Panc1 (cell line): ENCODE measurements around the gene MBD6. TPM values are rescaled to one million over a fixed set of nuclear protein-coding genes. Genes with fewer than 3 reads are reported as not detected.

Experiments used
- ATAC-seq: fragments of 200-7000 bp; cut with Tn5 transposase; 2 replicates; pipeline ENCODE4 v1.9.1; 2020; ENCODE audit warnings: mild to moderate bottlenecking, moderate library complexity
- Bru-seq: library from RNA; stranded (reverse); fragments of 400-500 nt; gene quantifications from one replicate; lab custom pipeline; 2021; lab: Mats Ljungman, UMichigan
- BruChase-seq, 2 experiments: library from RNA; stranded (reverse); fragments of 400-500 nt; gene quantifications; one replicate each; lab custom pipeline; 2021; lab: Mats Ljungman, UMichigan
- BruUV-seq: library from RNA; stranded (reverse); fragments of 400-500 nt; replicated peaks from 2 replicates; lab custom pipeline; 2021; lab: Mats Ljungman, UMichigan
- CTCF ChIA-PET: fragments of 300-600 bp; sonication (Branson Sonifier 250); formaldehyde crosslinking; loops from one replicate; lab custom pipeline; 2022; ENCODE audit warnings: antibody characterized with exemption; lab: Charles Lee
- POLR2A ChIA-PET: fragments of 300-600 bp; sonication (Branson Sonifier 250); formaldehyde crosslinking; loops from one replicate; lab custom pipeline; 2022; ENCODE audit warnings: antibody characterized with exemption; lab: Charles Lee
- DNase-seq: peaks from one replicate; pipeline ENCODE4 v3.0.0-alpha.2; 2010; ENCODE audit warnings: low read depth, low spot score
- H3K27ac ChIP-seq: 2 replicates; pipeline ENCODE4 v1.5.1; 2011; ENCODE audit warnings: mild to moderate bottlenecking, low read length, inconsistent platforms
- H3K27me3 ChIP-seq: fragments of 200-500 bp; sonication (Bioruptor generic); 2 replicates; pipeline ENCODE4 v1.6.0; 2014; ENCODE audit warnings: low read length, inconsistent platforms; ENCODE audit not compliant: control insufficient read depth, insufficient read depth
- H3K36me3 ChIP-seq: fragments of 200-500 bp; sonication (Bioruptor generic); 2 replicates; pipeline ENCODE4 v1.5.1; 2014; ENCODE audit warnings: inconsistent platforms, mild to moderate bottlenecking, low read length, moderate library complexity; ENCODE audit not compliant: control insufficient read depth, insufficient read depth
- H3K4me1 ChIP-seq: 2 replicates; pipeline ENCODE4 v1.5.1; 2011; ENCODE audit warnings: inconsistent platforms, mild to moderate bottlenecking, low read length, moderate library complexity; ENCODE audit not compliant: control insufficient read depth, insufficient read depth
- H3K4me3 ChIP-seq, 2 experiments: 2 replicates each; pipeline ENCODE4 v1.5.1; 2011 to 2012; ENCODE audit warnings: low read depth in 2 of 2, low read length in 2 of 2, mild to moderate bottlenecking in 2 of 2, inconsistent platforms in 1 of 2, moderate library complexity in 1 of 2
- H3K9me3 ChIP-seq: fragments of 200-500 bp; sonication (Bioruptor generic); 2 replicates; pipeline ENCODE4 v1.5.1; 2014; ENCODE audit warnings: low read depth, mild to moderate bottlenecking, inconsistent platforms, low read length, moderate library complexity; ENCODE audit not compliant: control insufficient read depth, insufficient read depth
- POLR2AphosphoS5 ChIP-seq: IDR thresholded peaks from 2 replicates; pipeline ENCODE4 v1.6.1; 2012; ENCODE audit warnings: mild to moderate bottlenecking, low read depth, low read length, moderate library complexity
- SIN3A ChIP-seq: IDR thresholded peaks from 2 replicates; pipeline ENCODE4 v1.6.1; 2012; ENCODE audit warnings: low read depth, mild to moderate bottlenecking, low read length, moderate library complexity, borderline replicate concordance; ENCODE audit not compliant: insufficient read depth
- TCF7L2 ChIP-seq: IDR thresholded peaks from 2 replicates; pipeline ENCODE4 v1.6.1; 2011; ENCODE audit warnings: mild to moderate bottlenecking, low read depth, low read length, inconsistent platforms
- in situ Hi-C: cut with HindIII; loops from 2 replicates; pipeline ENCODE4 v1.10.0; 2016; ENCODE audit warnings: low sequenced_read_pairs, low pct_unique_long_range_greater_than_20kb
- intact Hi-C: fragments of 100-400 bp; cut with micrococcal nuclease; formaldehyde crosslinking; loops from one replicate; pipeline ENCODE4 v1.10.0; 2022; ENCODE audit not compliant: unreplicated experiment
- long read RNA-seq: library from polyadenylated mRNA; unstranded; transcript quantifications from one replicate; pipeline ENCODE4 v2.0.0, GENCODE V29; 2021; ENCODE audit not compliant: unreplicated experiment
- polyA plus RNA-seq: library from polyadenylated mRNA; unstranded; fragments of >200 nt; gene quantifications from one replicate; pipeline ENCODE4 v1.2.1, GENCODE V29; 2012; ENCODE audit warnings: missing spikeins; ENCODE audit not compliant: insufficient read length
- total RNA-seq: library from RNA; stranded (reverse); gene quantifications from one replicate; pipeline ENCODE4 v1.2.1, GENCODE V29; 2021; ENCODE audit not compliant: unreplicated experiment
- TF ChIP-seq, protein P1 (sequence below), 2 experiments: IDR thresholded peaks; 2 replicates each; pipeline ENCODE4 v1.6.1; 2011 to 2012; ENCODE audit warnings: low read depth in 2 of 2, control low read depth in 1 of 2, low read length in 1 of 2, mild to moderate bottlenecking in 1 of 2, moderate library complexity in 1 of 2; ENCODE audit not compliant: insufficient read depth in 1 of 2
- TF ChIP-seq, protein P2 (sequence below): fragments of 450-650 bp; IDR thresholded peaks from 2 replicates; pipeline ENCODE4 v1.5.1; 2017; ENCODE audit warnings: mild to moderate bottlenecking

Gene MBD6, protein sequence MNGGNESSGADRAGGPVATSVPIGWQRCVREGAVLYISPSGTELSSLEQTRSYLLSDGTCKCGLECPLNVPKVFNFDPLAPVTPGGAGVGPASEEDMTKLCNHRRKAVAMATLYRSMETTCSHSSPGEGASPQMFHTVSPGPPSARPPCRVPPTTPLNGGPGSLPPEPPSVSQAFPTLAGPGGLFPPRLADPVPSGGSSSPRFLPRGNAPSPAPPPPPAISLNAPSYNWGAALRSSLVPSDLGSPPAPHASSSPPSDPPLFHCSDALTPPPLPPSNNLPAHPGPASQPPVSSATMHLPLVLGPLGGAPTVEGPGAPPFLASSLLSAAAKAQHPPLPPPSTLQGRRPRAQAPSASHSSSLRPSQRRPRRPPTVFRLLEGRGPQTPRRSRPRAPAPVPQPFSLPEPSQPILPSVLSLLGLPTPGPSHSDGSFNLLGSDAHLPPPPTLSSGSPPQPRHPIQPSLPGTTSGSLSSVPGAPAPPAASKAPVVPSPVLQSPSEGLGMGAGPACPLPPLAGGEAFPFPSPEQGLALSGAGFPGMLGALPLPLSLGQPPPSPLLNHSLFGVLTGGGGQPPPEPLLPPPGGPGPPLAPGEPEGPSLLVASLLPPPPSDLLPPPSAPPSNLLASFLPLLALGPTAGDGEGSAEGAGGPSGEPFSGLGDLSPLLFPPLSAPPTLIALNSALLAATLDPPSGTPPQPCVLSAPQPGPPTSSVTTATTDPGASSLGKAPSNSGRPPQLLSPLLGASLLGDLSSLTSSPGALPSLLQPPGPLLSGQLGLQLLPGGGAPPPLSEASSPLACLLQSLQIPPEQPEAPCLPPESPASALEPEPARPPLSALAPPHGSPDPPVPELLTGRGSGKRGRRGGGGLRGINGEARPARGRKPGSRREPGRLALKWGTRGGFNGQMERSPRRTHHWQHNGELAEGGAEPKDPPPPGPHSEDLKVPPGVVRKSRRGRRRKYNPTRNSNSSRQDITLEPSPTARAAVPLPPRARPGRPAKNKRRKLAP
- total RNA-seq: 115 TPM
- polyA plus RNA-seq: 99.2 TPM
- Bru-seq, nascent RNA: percentile 80 among the genes with signal in this experiment
- percentile 90 among the genes with signal in this experiment for BruChase-seq, experiment 1, labeled RNA remaining after a 2-hour chase
- percentile 94 among the genes with signal in this experiment for BruChase-seq, experiment 2, labeled RNA remaining after a 6-hour chase
- long read RNA-seq, partial matches to known transcripts: 3 of 27 reads
- long read RNA-seq, other reads (novel, unspliced or antisense): 24 of 27 reads

DNA sequence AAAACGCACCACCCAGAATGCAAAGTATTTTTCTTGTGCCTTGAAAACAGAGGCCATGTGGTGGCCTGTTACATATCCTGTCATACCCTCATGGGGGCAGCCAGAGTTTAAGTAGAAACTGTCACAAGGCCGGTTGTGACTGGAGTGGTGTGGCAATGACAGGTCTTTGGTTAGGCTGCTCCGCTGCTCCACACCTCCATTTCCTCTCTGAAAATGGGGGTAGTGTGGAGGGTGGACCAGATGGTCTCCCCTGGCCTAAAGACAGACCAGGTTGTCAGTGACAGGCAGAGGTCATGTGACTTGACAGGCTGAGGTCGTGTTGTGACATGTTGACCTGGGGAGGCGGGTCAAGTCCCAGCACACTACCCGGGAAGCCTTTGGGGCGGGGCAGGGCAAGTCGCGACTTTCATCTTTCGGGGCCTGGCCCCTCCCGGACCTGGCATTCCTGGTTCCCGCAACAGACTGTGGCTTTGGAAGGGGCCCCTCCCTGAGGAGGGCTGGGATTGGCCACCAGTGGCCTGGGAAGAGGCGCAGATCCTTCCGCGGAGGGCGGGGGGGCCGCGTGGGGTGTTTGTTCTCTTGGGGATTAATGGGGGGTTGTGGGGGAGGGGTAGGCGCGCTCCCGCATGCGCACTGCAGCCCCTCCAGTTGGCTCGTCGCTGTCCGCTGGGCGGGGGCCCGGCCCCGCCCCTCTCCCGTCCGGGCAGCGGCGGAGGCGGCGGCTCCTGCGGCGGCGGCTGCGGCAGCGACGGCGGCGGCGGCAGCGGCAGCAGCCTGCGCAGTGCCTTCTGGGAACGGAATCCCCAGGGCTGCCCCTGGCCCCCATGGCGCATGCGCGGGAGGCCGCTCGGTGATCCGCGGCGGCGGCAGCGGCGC is at the start of gene MBD6:
MBD6 (plus strand) TSS at position 814 of the 876 bp plus-strand sequence. CDS start 1,480 bp downstream, outside the sequence.
- ChIA-PET CTCF (no interaction called here), POLR2A (no interaction called here)
- H3K27ac ChIP-seq: peak within 1 kb of the TSS; percentile 97
- in situ Hi-C loops (no loop called here), intact Hi-C loops (no loop called here)
- peaks cover 39% of the 10 kb centered on the region for H3K4me1 ChIP-seq
- ATAC-seq: peak; percentile 66
- BruUV-seq: no TSS peak
- peak within 1 kb of the TSS; percentile 85 to 86 for H3K4me3 ChIP-seq
- TF ChIP-seq, protein P1, sequence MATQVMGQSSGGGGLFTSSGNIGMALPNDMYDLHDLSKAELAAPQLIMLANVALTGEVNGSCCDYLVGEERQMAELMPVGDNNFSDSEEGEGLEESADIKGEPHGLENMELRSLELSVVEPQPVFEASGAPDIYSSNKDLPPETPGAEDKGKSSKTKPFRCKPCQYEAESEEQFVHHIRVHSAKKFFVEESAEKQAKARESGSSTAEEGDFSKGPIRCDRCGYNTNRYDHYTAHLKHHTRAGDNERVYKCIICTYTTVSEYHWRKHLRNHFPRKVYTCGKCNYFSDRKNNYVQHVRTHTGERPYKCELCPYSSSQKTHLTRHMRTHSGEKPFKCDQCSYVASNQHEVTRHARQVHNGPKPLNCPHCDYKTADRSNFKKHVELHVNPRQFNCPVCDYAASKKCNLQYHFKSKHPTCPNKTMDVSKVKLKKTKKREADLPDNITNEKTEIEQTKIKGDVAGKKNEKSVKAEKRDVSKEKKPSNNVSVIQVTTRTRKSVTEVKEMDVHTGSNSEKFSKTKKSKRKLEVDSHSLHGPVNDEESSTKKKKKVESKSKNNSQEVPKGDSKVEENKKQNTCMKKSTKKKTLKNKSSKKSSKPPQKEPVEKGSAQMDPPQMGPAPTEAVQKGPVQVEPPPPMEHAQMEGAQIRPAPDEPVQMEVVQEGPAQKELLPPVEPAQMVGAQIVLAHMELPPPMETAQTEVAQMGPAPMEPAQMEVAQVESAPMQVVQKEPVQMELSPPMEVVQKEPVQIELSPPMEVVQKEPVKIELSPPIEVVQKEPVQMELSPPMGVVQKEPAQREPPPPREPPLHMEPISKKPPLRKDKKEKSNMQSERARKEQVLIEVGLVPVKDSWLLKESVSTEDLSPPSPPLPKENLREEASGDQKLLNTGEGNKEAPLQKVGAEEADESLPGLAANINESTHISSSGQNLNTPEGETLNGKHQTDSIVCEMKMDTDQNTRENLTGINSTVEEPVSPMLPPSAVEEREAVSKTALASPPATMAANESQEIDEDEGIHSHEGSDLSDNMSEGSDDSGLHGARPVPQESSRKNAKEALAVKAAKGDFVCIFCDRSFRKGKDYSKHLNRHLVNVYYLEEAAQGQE (IDR thresholded peaks at IDR 0.05; ENCODE audit: insufficient read depth in 1 of 2, low read depth in 2 of 2, low read length in 1 of 2): no peak
- TF ChIP-seq POLR2AphosphoS5: peak; percentile 50; the same call in 1 of the 2 replicates
- TF ChIP-seq SIN3A: peak; percentile 99
- TF ChIP-seq TCF7L2: peak; percentile 99
- H3K36me3 ChIP-seq: peaks cover 12% of the 10 kb centered on the region; the same call in 1 of the 2 replicates
- DNase-seq: peak; percentile 80
- H3K27me3 ChIP-seq: no peaks in the 10 kb centered on the region
- no peaks in the 10 kb centered on the region for H3K9me3 ChIP-seq

DNA sequence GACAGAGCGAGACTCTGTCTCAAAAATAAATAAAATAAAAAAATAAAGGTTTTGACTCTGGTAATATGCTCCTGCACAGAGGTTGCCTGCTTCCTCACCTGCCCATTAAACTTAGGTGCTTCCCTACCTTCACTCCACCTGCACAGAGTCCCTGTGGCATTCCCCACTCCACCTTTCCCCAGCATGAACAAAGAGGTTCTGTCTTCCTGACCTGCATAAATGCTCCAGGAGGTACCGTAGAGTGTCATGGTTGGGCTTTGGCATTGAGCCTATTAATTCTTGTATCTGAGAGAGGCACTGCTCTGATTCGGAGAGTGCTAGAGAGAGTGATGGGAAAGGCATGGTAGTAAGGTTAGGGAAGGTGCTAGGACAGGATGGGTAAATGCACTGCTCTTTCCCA is 49.2 kb upstream of the MBD6 start:
- no TSS peak for BruUV-seq
- intact Hi-C loops: no loop called here
- DNase-seq (no peak), ATAC-seq (no peak)
- Histone ChIP-seq H3K27me3 (peaks cover 2% of the 10 kb centered on the region; the same call in 1 of the 2 replicates), H3K9me3 (no peaks in the 10 kb centered on the region), H3K36me3 (no peaks in the 10 kb centered on the region), H3K27ac (no peak overlapping the region), H3K4me1 (no peaks in the 10 kb centered on the region; the same call in 1 of the 2 replicates), H3K4me3 (no peak overlapping the region)
- in situ Hi-C loops: no loop called here
- TF ChIP-seq, protein P2, sequence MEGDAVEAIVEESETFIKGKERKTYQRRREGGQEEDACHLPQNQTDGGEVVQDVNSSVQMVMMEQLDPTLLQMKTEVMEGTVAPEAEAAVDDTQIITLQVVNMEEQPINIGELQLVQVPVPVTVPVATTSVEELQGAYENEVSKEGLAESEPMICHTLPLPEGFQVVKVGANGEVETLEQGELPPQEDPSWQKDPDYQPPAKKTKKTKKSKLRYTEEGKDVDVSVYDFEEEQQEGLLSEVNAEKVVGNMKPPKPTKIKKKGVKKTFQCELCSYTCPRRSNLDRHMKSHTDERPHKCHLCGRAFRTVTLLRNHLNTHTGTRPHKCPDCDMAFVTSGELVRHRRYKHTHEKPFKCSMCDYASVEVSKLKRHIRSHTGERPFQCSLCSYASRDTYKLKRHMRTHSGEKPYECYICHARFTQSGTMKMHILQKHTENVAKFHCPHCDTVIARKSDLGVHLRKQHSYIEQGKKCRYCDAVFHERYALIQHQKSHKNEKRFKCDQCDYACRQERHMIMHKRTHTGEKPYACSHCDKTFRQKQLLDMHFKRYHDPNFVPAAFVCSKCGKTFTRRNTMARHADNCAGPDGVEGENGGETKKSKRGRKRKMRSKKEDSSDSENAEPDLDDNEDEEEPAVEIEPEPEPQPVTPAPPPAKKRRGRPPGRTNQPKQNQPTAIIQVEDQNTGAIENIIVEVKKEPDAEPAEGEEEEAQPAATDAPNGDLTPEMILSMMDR: no peak
- no peak for TF ChIP-seq TCF7L2
- TF ChIP-seq SIN3A: no peak
- TF ChIP-seq POLR2AphosphoS5: no peak
- TF ChIP-seq, protein P1 (IDR thresholded peaks at IDR 0.05; ENCODE audit: insufficient read depth in 1 of 2, low read depth in 2 of 2, low read length in 1 of 2): no peak
- ChIA-PET POLR2A (no interaction called here), CTCF (no interaction called here)
